HG03175 (cell line): ENCODE data around the gene FKBP10.
"Not testable (repeated sequence)": the region's sequence is repeated elsewhere in the genome, so short reads cannot be mapped to it uniquely, and the experiment has no call there.

Source experiments
- ATAC-seq: cut with Tn5 transposase; IDR thresholded peaks from one replicate; pipeline ENCODE4 v1.9.1; 2021; ENCODE audit warnings: mild to moderate bottlenecking, moderate library complexity; ENCODE audit not compliant: unreplicated experiment

FKBP10 gene, protein sequence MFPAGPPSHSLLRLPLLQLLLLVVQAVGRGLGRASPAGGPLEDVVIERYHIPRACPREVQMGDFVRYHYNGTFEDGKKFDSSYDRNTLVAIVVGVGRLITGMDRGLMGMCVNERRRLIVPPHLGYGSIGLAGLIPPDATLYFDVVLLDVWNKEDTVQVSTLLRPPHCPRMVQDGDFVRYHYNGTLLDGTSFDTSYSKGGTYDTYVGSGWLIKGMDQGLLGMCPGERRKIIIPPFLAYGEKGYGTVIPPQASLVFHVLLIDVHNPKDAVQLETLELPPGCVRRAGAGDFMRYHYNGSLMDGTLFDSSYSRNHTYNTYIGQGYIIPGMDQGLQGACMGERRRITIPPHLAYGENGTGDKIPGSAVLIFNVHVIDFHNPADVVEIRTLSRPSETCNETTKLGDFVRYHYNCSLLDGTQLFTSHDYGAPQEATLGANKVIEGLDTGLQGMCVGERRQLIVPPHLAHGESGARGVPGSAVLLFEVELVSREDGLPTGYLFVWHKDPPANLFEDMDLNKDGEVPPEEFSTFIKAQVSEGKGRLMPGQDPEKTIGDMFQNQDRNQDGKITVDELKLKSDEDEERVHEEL

DNA sequence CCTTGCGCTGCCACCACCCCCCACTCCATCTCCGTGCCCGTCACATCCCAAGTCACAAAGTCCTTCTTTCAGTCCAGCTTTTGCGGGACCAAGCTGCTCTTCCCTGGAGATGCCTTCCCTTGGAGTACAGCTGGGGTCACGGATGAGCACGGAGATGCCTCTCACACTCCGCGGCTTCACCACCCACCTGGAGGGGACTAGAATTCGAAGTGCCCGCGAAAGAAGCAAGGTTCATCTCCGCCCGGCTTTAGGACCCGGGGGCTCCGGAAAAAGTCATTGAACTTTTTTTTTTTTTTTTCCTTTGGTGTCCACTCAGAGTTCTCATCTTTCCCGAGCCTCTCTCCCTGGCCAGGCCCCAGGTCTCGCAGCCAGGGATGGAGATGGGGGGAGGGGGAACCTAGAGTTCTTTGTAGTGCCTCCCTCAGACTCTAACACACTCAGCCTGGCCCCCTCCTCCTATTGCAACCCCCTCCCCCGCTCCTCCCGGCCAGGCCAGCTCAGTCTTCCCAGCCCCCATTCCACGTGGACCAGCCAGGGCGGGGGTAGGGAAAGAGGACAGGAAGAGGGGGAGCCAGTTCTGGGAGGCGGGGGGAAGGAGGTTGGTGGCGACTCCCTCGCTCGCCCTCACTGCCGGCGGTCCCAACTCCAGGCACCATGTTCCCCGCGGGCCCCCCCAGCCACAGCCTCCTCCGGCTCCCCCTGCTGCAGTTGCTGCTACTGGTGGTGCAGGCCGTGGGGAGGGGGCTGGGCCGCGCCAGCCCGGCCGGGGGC is at the start of gene FKBP10:
TSS of gene FKBP10 (plus strand) at position 624 of the 771 bp plus-strand sequence. CDS start at position 655, 31 bp downstream.
- ATAC-seq = no peak

DNA sequence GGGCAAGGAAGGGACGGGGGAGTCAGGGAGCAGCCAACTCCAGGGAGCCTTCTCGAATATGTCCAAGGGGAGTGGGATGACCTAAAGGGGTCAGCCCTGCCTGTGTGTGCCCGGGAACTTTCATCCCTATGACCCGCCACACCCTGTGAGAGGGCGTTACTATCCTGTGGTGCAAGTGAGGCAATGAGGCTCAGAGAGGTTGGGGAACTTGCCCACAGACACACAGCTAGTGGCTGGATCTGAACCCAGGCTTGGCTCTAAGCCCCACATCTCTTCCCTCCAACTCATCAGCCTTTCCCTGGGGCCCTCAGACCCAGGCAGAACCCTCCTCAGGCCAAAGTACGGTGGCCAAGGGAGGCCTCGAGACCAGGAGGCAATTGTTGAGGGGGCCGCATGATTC is 49.5 kb upstream of the FKBP10 start:
- no peak for ATAC-seq

DNA sequence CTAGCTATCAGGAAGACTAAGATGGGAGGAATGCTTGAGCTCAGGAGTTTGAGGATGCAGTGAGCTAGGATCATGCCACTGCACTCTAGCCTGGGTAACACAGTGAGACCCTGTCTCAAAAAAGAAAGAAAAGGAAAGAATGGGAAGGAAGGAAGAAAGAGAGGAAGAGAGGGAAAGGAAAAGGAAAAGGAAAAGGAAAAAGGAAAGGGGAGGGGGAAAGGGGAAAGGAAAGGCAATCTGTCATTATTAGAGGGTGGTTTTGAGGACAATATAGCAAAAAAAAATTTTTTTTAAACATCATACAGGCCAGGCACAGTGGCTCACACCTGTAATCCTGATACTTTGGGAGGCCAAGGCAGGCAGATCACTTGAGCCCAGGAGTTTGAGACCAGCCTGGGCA is 46.7 kb upstream of the FKBP10 start:
- ATAC-seq = no peak

DNA sequence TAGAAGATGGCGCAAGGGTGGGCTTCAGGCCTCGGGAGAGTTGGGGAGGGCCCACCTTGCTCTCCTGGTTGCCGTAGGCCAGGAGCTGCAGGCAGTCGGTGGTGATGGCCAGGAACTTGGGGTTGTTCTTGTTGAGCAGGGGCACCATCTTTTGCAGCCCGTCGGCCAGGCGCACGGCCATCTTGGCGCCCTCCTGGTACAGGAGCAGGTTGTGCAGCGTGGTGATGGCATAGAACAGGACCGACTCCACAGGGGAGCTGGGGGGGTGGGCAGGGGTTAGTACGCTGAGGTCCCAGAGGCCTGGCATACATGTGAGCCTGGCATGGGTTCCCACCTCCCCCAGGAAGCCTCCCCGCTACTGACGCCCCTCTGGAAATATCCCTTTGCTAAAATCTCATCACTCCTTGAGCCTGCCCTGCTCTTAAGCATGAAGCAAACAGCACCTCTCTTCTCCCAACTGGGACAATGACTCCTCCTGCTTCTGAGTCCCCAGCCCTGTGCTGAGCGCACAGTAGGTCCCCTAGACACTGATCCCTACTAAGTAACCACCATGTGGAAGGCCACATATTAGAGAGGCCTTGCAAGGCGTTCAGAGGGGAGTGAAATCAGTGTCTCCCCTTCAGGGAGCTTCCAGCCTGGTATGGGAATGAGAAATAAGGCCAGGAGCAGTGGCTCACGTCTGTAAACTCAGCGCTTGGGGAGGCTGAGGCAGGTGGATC is 45.3 kb upstream of the FKBP10 start:
- no peak for ATAC-seq

DNA sequence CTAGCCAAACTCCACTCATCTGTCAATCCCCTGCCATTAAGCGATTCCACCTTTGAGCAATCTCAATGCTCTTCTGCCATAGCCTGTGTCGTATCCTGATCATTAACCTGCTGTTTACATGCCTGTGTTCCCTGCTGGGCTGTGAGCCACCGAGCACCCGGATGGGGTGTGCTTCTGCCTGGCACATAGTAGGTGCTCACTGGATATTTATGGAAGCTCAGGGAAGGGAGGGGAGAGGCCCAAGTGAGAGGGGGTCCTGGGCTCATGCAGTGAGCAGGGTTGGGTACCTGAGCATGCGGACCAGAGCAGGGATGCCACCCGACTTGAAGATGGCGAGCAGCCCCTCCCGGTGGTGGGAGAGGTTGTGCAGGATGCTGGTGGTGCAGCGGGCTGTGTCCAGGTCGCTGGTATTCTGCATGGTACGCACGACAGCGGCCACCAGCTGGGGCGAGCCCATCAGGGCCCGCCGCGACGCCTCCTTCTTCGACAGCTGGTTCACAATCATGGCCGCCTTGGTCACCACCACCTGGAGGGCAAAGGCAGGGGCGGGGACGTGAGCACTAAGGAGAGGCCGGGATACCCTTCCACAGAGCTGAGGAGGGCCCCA is 44.0 kb upstream of the FKBP10 start:
- ATAC-seq = no peak

DNA sequence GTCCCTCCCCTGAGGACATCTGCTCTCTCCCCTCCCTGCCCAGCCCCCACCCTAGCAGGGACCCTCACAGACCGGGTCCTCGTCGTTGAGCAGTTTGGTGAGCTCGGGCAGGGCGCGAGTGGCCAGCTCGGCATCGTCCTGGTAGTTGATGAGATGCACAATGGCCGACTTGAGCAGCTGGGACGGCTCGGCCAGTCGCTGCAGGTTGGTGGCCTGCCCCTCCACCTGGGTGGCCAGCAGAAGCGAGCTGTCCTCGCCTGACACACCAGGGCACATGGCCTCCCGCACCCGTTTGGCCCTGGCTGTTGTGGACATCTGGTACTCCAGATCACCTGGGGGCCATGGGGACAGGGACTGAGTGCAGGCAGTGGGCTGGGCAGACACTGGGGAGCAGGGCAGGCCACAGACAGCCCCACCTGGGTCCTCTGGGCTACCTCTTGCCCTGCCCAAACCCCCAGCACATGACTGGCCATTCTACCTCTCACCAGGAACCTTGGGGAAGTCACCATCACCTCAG is 43.4 kb upstream of the FKBP10 start:
- no peak for ATAC-seq

DNA sequence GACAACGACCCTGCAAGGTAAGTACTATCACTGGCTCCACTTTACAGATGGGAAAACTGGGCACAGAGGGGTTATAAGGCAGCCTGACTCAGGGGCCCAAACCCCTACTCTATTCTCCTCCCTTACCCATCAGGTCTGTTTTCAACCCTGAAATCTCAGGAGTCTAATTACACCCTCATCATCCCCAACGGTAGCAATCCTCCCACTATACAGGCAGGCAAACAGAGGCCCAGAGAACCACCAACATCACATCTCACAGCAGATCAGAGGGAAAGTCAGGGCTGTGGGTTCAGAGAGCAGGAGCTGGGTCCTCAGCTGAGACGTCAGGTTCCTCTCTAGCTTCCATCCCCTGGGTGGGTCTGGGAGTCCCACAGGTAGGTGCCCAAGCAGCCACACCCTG is 42.8 kb upstream of the FKBP10 start:
- no peak for ATAC-seq

DNA sequence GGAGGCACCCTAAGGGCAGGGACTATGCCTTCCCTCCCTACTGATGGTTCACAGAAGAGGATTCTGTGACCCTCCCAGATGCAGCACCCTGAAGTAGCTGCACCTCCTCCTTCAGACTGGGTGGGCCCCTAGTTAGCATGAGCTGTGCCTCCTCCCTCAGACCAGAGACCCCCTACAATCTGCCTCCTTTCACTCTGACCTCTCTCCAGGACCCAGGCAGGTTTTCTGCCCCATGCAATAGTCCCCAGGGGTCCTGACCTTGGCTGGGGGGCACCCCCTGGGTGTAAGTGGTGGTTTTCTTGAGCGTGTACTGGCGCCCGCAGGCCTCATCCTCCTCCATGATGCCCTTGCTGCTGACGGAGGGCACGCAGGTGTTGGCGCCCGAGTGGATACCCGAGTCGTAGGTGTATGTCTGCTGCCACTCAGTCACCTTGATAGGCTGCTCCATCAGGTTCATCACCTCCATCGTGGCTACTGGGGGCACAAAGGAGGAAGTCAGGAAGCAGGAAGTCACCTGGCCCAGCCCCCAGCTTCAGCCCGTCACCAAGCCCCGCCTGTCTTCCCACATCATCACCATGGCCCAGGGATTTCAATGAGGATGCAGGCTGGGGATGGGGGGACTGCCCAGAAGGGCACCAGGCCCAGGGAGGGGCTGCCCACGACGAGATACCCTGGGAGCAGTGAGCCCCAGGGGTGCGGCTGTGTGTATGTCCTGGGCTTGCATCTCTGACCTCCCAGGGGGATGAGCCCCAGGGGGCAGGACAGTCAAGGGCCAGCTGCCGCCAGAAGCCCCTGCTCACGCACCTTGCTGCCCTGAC is 41.2 kb upstream of the FKBP10 start:
- no peak for ATAC-seq

DNA sequence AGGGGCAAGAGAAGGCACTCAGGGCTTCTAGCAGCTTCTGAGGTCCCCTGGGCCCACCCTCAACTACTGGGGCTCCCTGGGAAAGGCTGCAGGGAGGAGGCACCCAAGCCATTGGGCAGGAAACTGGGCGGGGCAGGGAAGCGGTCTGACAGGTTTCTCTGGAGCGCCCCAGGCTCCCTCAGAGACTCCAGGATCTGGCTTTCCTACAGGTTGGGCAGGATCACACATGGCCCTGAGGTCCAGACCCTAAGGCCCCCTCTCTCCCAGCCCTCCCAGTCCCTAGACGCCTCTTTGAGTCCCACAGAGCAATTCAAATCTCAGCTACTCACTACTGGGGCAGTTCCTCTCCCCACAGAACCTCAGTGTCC is 40.6 kb upstream of the FKBP10 start:
- no peak for ATAC-seq

DNA sequence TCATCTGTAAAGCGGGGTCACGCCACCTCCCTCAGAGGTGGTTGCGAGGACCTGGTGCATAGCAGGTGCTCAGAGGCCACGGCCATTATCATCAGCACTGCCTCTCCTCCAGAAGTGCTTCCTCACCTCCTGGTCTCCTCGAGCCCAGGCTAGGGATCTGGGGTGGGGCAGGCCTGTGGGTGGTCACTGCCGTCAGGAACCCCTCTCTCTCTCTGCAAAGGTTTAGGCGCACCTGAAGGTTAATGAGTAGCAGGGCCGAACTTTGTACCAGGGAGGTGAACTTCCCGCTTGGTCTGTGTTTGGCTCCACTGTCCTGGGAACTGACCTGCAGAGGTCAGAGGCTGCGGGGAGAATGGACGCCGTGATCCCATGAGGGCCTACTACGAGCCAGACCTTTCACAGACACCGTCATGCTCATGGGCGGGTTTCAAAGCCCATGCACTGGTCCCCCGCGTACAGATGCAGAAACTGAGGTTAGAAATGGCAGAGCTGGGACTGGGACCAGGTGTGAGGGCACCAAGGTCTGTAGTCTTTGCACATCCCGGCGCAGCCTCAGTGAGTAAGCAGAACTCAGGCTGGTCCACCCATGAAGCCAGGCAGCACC is 40.1 kb upstream of the FKBP10 start:
- ATAC-seq = no peak

DNA sequence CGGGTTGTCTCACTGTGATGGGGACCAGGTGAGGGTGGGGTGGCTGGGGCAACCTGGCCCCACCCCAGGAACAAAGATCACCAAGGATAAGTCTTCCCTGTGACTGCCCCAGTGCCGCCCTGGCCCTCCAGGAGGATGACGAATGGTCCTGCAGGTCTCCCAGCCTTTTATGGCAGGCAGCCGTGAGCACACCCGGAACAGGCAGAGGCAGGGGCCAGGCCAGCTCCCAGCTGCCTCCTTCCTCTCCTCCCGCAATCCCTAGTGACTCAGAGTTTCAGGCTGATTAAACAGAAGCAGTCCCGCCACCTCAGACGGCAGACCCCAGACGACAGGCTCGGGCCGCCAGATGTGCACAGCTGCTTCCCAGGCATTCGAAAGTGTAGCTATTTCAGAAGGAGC is 39.6 kb upstream of the FKBP10 start:
- ATAC-seq = no peak

DNA sequence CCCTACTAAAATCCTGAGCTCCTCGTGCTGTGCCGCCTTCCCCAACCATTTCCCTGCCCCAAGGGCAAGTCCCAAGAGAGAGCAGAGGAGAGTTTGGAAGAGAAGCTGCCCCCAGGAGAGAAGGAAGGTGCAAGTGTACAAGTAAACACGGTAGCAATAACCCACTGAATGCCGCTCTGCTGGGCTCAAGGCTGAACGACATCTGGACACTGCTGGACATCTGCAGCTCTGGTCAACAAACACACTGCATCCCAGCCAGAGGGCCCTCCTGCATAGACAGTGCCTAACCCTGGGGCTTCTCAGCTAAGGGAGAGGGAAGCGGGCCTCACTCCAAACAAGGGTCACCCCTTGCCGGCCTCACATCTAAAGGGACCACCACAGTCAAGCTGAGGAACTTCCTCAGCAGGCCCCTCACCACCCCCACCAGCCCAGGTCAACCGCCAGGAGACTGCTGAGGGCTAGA is 39.0 kb upstream of the FKBP10 start:
- no peak for ATAC-seq

DNA sequence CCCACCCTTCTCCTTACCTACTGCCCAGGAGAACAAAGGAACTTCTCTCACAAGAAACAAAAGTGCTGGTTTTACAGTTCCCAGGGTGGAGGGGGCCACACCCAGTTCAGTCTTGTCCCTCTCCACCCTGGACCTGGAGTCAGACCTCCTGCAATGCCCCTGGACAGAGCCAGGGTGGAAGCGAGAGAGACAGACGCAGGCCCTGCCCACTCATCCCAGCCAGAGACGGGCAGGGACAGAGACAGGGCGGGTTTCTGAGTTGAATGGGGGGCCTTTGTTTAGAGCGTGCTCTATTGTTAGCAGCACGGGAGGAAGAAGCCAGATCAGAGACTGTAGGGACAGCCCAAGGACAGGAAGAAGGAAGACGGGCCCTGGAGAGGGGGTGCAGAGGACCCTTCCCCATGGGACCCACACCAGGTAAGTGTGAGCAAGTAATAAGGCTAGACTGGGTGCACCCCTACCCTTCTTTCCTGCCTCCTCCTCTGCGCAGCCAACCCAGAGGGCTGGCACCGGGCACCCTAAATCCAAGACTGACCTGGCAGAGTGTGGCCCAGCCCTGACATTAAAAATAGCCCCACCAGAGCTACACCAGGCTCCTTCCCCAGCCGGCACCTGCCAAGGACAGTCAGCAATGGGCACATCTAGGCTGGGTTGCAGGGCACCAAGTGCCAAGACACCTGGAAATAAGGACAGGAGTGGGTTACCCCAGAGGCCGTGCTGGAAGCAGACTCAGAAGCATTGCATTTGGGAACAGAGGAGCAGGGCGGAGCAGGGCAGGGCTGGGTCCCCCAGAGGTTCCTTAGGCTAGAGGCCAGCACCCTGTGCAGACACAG is 37.2 kb upstream of the FKBP10 start:
- no peak for ATAC-seq

DNA sequence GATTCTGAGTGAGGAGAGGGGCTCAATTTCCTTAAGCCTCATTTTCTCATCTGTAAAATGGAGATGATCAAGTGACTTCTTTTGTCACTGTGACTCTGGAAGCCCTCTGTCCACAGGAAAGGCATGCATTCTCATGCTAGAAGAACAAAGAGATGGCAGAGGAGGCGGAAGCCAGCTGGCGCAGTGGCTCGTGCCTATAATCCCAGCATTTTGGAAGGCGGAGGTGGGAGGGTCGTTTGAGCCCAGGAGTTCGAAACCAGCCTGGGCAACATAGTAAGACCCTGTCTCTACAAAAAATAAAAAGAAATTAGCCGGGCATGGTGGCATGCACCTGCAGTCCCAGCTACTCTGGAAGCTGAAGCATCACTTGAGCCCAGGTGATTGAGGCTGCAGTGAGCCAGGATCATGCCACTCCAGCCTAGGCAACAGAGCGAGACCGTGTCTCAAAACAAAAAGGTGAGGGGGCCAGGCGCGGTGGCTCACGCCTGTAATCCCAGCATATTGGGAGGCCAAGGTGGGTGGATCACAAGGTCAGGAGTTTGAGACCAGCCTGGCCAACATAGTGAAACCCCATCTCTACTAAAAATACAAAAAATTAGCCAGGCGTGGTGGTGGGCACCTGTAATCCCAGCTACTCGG is 36.4 kb upstream of the FKBP10 start:
- not testable (repeated sequence) for ATAC-seq

DNA sequence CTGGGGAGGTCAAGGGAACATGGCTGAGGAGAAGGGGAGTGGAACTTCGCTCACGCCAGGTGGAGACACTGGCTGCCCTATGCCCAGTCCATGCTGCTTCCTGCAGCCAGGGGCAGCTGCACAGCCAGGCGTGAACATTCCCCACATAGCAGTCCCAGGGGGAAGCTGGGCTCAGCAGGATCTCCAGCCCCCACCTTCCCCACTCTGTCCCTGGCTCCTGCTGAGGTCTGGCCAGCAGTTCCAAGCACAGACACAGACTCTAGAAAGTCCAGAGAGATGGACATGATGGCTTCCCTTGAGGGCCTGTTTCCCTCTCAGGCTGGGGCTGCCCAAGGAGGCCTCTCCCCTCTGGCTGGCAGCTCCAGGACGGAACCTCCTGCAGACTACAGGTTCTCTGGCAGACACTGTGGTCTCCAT is 35.6 kb upstream of the FKBP10 start:
- ATAC-seq = no peak

DNA sequence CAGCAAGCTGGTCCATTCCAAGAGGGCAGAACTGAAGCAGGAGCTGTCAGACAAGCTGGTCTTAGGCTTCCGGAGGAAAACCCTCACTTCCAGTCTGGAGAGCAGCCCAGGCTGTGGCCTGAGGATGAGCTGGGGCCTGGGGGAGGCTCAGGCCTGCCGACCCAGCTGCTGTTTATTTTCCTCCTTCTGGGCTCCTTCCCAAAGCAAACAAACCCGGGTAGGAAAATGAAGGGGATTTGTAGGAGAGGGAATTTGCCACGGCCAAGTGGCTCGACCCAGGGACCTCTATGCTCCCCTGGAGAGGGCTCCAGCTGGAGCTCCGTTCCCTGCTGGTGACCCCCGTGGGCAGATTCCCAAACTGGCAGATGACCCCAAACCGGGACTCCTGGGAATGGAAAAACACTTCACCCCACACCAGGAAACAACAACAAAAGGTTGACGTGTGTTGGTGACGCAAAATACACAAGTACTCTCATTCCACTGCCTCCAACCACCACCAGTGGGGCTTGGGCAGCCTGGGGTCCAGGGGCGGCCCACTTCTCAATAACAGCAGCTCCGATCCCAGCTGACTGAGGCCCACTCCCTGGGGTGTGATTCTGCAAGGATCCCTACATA is 35.1 kb upstream of the FKBP10 start:
- ATAC-seq = no peak

DNA sequence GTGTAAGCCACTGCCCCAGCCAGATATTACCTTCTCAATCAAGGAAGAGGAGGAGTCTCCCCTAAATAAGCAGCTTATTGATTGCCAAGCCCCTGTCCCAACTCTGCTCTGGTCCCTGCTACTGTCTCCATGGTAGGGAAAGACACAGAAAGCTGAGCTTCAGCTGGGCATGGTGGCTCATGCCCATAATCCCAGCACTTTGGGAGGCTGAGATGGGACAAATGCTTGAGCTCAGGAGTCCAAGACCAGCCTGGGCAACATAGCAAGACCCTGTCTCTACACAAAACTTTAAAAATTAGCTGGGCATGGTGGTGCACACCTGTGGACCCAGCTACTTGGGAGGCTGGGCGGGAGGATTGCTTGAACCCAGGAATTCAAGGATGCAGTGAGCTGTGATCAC is 32.9 kb upstream of the FKBP10 start:
- ATAC-seq = no peak
